CD4-positive, alpha-beta T cell treated with Interleukin-4 for 1 hour (primary cell): ENCODE results near the gene CEBPZOS.

ENCODE experiments used
- DNase-seq, 2 donors: peaks; one replicate each; pipeline ENCODE4 v3.0.0-alpha.2; 2020 to 2022

CEBPZOS gene

GRCh38 chr2:37196320-37197195, at the start of gene CEBPZOS:
Gene CEBPZOS (plus strand): TSS chr2:37196496. CDS start chr2:37199705, 3,209 bp downstream.
- peak; percentile 92 to 95 for DNase-seq

- no peak for DNase-seq
Observed at GRCh38 chr2:37148325-37148724, 48.0 kb upstream of the CEBPZOS start.

- DNase-seq = peak in 1 of 2 donors; percentile 59
Observed at GRCh38 chr2:37149626-37150322, 46.5 kb upstream of the CEBPZOS start.

- no peak for DNase-seq
Observed at GRCh38 chr2:37153224-37153623, 43.1 kb upstream of the CEBPZOS start.

GRCh38 chr2:37154785-37155184, 41.5 kb upstream of the CEBPZOS start:
- no peak for DNase-seq

- DNase-seq = no peak
Observed at GRCh38 chr2:37156071-37156856, 40.0 kb upstream of the CEBPZOS start.

GRCh38 chr2:37156857-37157714, 39.2 kb upstream of the CEBPZOS start, which contains the start of gene EIF2AK2:
Gene EIF2AK2 (minus strand): TSS chr2:37156980. CDS start chr2:37147806, 9,174 bp downstream.
- peak; percentile 81 to 86 for DNase-seq

GRCh38 chr2:37164757-37165156, 31.5 kb upstream of the CEBPZOS start:
- no peak for DNase-seq

- DNase-seq = no peak
Observed at GRCh38 chr2:37167636-37168180, 28.6 kb upstream of the CEBPZOS start.

- peak in 1 of 2 donors; percentile 55 for DNase-seq
Observed at GRCh38 chr2:37168217-37168981, 27.9 kb upstream of the CEBPZOS start.

- no peak for DNase-seq
Observed at GRCh38 chr2:37171624-37171950, 24.7 kb upstream of the CEBPZOS start.

- no peak for DNase-seq
Observed at GRCh38 chr2:37173741-37174140, 22.6 kb upstream of the CEBPZOS start.

- DNase-seq = no peak
Observed at GRCh38 chr2:37180006-37180639, 16.2 kb upstream of the CEBPZOS start.

- DNase-seq = no peak
Observed at GRCh38 chr2:37180640-37181039, 15.7 kb upstream of the CEBPZOS start.

- DNase-seq = no peak
Observed at GRCh38 chr2:37181726-37182684, 14.3 kb upstream of the CEBPZOS start.

- no peak for DNase-seq
Observed at GRCh38 chr2:37188570-37188969, 7.7 kb upstream of the CEBPZOS start, which contains the start of gene SULT6B1. Gene SULT6B1 (minus strand): TSS chr2:37188670. CDS start chr2:37188640, 30 bp downstream.

- DNase-seq = peak in 1 of 2 donors; percentile 25
Observed at GRCh38 chr2:37189452-37190153, 6.7 kb upstream of the CEBPZOS start.

- no peak for DNase-seq
Observed at GRCh38 chr2:37190290-37190689, 6.0 kb upstream of the CEBPZOS start.

GRCh38 chr2:37191253-37191652, 5.0 kb upstream of the CEBPZOS start:
- DNase-seq = no peak
